ENCODE data around the gene UBA7. TPM values are rescaled to one million over a fixed set of nuclear protein-coding genes. Genes with fewer than 3 reads are reported as not detected.

The UBA7 gene
- total and polyA plus RNA-seq, 2 of the 8 experiments (the other 6 are each of a cell fraction or from before 2014, with no cell fraction given) = 0.34 to 0.65 TPM

GRCh38 chr3:49794926-49795905 is 18.5 kb downstream of the UBA7 start (continued):
- TF ChIP-seq, protein P1, sequence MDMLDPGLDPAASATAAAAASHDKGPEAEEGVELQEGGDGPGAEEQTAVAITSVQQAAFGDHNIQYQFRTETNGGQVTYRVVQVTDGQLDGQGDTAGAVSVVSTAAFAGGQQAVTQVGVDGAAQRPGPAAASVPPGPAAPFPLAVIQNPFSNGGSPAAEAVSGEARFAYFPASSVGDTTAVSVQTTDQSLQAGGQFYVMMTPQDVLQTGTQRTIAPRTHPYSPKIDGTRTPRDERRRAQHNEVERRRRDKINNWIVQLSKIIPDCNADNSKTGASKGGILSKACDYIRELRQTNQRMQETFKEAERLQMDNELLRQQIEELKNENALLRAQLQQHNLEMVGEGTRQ (IDR thresholded peaks at IDR 0.05; ENCODE audit: low read length) = no peak
- TF ChIP-seq YY1 (IDR thresholded peaks at IDR 0.05; ENCODE audit: low read depth, low read length) = no peak
